GF-D8 (cell line): Measurements from ENCODE around the gene MTCH2.
"Not testable (repeated sequence)": the region's sequence is repeated elsewhere in the genome, so short reads cannot be mapped to it uniquely, and the experiment has no call there.

ENCODE experiments used
- DNase-seq: peaks from one replicate; lab custom pipeline; 2025; lab: John Stamatoyannopoulos, UW

MTCH2 gene

DNA sequence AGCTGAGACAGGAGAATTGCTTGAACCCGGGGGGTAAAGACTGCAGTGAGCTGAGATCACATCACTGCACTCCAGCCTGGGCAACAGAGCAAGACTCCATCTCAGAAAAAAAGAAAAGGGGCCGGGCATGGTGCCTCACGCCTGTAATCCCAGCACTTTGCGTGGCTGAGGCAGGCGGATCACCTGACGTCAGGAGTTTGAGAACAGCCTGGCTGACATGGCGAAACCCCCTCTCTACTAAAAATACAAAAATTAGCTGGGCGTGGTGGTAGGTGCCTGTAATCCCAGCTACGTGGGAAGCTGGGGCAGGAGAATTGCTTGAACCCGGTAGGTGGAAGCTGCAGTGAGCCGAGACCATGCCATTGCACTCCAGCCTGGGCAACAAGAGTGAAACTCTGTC is 6.0 kb downstream of the MTCH2 start:
- DNase-seq: not testable (repeated sequence)

DNA sequence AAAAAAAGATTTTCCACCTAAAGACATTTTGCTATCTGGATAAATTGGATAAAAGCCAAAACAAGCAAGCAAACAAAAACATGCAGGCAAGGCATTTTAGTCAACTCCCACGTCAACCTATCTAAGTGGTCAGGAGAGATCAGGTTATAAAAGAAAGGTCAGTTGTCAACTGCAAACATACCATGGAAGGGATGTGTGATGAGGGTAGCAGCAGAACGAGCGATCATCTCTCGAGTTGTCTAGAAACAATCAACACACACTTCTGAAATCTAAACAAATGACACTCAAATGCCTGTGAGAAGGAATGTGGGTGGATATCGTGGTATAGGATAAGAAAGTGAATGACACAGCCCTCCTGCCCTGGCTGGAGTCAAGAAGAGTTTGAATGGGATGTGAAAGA is 10.9 kb downstream of the MTCH2 start:
- no peak for DNase-seq

DNA sequence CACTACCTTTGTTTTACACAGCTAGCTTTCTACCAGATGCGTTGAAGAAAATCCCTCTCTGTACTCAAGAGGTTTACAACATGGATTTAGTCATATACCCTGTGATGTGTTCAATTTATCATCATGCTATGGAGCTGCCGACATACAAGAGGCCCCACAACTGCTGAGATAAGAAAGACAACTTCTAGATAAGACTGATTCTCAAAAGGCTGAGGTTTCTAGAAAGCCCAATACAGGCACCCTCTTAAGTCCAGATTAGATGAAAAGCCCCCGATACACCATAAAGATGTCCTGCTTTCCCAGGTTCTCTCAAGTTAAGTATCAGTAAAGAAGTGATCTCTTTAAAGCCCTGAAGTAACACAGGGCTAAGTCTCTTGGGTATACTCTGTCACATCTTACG is 14.3 kb downstream of the MTCH2 start:
- no peak for DNase-seq

DNA sequence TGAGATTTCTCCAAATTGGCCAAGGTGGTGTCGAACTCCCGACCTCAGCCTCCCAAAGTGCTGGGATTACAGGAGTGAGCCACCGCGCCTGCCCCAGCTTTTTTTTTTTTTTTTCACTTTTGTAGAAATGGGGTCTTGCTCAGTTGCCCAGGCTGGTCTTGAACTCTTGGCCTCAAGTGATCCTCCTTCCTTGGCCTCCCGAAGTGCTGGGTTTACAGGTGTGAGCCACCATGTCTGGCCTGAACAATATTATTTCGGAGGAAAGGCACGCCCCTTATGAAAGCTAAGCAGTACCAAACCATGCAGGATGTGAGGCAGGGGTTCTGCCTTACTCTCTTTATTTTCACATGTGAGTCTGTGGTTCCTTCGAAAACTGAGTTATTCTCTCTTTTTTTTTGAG is 16.1 kb downstream of the MTCH2 start:
- DNase-seq: no peak

DNA sequence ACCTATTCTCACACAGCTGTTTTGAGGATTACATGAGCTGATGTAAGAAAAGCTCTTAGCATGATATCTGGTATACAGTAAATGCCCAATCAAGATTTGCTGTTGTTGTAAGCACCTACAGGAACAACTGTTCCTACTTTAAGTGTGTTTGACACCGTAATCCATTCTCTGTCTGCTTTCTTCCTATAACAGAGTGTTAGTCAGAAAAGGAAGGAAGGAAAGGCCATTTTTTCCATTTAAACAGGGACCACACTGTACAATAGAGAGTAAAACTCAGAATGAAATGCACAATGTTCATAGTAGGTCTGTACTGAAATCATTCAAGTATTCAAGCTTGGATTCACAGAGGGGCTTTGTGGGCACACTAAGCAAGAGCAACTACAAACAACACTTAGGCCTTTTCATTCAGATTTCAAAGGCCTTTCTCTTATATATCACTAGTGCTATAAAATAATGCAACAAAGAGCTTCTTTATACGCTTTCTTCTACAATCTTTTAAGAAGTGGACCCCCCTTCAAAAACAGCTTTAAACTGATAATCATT is 21.5 kb downstream of the MTCH2 start:
- no peak for DNase-seq

DNA sequence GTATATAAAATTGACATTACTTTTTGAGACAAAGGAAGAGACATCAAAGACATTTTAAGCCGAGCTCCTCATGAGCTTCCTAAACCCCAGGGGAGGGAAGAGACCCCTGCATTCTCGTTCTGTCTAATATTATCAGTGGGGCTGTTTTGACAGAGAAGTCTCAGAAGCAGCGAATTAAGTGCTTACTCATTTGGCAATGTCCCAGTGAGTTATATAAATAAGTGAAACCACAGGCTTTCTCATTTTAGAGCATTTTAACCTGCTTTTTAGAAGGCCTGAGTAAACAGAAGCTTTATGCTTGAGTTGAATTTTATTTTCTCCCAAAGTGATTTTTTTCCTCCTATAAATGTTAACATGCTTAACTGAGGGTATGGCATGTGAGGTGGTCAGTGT is 24.9 kb downstream of the MTCH2 start:
- no peak for DNase-seq

DNA sequence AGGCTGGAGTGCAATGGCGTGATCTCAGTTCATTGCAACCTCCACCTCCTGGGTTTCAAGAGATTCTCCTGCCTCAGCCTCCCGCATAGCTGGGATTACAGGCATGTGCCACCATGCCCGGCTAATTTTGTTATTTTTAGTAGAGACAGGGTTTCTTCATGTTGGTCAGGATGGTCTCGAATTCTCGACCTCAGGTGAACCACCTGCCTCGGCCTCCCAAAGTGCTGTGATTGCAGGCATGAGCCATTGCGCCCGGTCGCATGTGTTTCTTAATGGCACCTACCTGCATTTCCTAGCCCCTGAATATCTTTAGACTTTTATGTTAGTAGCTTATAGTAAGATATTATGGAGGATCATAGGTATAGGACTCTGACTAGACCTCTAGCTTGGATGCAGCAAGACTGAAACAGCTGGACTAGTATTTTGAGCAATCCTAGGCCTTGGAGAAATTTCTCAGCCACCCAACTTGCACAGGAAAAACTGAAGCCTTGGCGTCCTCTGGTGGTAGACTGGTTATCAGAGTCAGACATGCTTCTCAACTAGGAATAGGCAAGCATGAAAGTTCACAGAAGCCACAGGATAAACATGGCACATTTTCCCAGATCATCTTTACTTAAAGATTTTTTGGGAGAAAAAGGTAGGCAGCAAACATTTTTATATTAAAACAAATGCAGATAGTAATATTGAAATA is 25.5 kb downstream of the MTCH2 start:
- DNase-seq: peak; percentile 43

DNA sequence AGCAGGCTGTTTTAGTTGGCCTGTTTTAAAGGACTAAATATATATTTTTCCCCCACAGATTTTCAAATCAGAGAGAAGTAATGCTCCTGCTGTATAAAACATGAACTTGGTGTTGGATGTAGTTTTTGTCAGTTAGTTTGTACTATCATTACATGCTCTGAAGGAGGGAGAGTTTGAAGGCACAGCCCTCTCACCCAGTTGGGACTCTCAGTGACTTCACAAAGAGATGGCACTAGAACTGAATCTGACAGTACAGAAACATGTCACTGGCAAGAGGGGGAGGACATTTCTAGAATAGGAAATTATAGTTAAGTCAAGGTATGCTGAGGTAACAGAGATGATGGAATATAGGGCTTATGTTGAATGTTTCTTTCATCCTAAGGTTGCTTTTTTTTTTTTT is 27.1 kb downstream of the MTCH2 start:
- DNase-seq: no peak

DNA sequence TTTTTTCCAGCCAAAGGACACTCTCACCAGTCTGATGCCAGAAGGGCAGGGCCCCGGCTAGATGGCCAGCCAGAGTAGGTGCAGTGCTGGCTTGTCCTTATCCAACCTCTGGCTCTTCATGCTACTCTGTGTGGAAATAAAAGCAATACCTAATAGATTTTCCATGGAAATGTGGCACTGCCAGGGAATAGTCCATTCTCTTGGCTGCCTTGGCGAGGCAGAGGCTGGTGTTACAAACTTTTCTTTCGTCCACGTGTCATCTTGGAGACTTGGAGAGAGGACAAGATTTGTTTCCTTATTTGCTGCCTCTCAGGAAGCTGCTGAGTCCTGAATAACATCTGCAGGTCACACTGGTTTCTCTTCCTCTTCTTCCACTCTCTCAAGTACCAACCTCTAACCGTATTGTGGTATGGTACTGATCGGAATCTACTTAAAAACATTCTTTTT is 31.0 kb downstream of the MTCH2 start:
- peak; percentile 19 for DNase-seq

DNA sequence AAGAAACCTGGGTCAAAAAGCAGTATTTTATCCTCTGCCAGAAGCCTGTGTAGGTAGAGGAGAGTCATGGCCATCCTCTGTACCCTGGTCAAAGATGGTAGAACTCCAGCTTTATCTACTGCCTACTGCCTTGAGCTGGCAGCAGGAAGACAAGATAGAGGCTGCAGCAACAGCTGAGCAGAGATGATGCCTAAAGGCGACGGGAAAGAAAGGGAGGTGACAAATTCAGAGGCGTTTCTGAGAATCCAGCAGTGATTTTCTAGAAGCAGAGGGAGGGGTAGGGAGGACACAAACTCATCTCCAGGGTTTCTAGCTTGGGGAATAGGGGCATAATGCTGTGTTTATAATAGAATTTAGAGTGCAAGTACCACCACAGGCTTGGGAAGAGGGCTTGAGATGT is 32.7 kb downstream of the MTCH2 start:
- no peak for DNase-seq

DNA sequence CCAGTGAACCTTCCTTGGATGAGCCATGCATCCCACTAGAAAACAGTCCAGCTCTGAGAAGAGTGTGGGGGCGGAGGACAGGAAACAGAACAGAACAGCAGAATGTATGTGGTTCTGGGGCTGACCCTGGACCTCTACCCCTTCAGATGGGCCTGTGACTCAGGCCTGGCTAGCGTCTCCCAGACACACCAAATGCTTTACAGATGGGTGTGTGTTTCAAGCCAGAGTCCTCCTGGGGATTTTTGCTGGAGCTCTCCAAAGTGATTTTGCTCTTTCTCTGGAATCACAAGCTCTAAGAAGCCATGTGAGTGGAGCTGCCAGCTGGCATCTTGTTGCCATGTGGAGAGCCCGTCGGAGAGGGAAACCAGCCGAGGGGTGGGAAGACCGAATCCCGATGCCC is 35.0 kb downstream of the MTCH2 start:
- no peak for DNase-seq

DNA sequence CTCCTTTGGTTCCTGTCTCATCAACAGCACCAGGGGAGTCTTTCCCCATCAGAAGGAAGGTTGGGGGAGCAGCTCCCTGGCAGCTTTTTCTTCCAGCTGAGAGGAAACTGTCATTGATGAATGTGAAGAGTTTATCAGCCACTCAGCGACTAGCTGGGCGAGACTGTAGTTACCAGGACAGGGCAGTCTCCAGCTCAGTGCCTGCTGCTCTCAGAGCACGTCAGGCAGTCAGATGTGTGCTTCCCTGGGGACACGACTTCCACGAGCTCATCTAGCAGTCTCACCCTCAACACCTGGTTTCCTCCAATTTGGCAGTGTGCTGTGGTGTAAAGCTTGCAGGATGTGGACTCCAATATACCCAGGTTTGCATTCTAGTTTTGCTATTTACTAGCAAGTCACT is 35.6 kb downstream of the MTCH2 start:
- no peak for DNase-seq

DNA sequence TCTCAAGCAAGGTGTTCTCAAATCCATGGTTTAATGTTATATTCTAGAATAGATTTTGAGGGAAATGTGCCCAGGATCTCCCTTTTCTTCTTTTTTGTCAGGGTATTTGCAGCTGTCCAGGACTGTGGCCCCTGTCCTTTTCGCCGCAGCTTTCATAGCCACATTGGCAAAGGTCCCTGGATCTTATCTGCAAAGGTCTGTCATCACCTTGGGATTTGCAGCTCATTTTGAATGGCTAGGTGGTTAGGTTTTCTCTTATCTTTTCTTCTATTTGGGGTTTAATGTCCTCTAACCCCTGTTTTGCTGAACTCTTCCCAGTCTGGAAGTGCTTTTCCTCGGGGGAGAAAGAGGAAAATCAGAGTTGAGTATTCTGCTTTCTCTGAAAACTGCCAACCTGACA is 36.4 kb downstream of the MTCH2 start:
- no peak for DNase-seq

DNA sequence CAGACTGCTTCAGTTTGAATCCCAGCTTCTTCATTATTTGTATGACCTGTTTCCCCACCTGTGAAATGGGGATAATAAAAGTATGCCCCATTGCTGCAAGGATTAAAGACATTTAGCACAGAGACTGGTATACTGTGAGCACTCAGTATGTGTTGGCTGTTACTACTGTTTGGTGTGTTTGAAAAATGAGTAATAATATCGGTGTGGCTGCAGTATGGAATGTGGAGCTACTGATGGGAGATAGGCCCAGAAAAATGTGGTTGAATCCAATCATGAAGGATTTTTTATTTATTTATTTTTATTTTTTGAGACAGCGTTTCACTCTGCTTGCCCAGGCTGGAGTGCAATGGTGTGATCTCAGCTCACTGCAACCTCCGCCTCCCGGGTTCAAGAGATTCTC is 39.1 kb downstream of the MTCH2 start:
- DNase-seq: no peak

DNA sequence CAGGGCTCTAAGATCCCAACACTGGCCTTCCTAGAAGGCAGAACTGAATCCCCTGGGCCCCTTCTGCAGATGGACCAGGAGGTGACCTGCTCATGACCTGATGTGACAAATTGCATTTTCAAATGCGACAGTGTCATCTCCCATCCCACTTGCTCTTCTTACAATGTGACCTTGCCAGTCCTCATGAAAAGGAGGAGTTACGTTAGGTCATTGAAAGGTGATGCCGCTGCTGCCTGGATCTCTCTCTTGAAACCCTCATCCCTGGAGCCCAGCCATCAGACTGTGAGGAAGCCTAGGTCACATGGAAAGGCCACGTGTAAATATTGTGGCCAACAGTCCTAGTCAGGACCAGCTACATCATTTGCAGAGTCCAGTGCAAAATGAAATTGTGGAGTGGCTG is 42.5 kb downstream of the MTCH2 start:
- no peak for DNase-seq

DNA sequence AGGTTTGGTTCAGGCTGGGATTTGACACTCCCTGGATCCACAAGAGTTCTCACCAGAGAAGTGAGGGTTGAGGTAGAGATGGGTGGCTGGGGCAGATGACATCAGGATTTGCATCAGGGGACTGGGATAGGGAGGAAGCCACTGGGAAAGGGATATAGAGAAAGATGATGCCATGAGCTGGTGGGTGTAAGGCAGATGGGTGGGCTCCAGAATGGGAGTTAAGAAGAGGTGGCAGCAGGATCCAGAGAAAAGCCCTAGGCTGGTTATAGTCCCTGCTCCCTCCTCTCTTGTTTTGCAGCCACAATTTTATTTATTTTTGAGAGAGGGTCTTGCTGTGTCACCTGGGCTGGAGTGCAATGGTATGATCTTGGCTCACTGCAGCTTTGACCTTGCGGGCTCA is 46.4 kb downstream of the MTCH2 start:
- no peak for DNase-seq

DNA sequence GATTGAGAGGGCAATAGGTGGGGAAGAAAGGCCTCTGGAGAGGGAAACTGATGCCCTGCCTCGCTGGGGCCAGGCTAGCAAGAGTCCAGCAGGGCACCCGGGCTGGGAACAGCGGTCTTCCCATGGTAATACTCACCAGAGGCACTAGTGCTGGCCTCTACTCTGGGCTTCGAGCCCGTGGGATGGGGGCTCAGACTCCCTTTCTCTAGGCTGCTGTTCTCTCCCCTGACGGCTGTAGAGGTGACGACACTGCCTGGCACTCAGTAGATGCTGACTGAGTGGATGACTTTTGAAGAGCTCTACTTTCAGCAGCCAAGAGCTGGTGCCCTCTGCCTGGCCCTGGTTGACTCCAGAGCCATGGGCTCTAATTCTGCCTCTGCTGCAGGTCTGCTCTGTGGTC is 47.3 kb downstream of the MTCH2 start:
- DNase-seq: no peak

DNA sequence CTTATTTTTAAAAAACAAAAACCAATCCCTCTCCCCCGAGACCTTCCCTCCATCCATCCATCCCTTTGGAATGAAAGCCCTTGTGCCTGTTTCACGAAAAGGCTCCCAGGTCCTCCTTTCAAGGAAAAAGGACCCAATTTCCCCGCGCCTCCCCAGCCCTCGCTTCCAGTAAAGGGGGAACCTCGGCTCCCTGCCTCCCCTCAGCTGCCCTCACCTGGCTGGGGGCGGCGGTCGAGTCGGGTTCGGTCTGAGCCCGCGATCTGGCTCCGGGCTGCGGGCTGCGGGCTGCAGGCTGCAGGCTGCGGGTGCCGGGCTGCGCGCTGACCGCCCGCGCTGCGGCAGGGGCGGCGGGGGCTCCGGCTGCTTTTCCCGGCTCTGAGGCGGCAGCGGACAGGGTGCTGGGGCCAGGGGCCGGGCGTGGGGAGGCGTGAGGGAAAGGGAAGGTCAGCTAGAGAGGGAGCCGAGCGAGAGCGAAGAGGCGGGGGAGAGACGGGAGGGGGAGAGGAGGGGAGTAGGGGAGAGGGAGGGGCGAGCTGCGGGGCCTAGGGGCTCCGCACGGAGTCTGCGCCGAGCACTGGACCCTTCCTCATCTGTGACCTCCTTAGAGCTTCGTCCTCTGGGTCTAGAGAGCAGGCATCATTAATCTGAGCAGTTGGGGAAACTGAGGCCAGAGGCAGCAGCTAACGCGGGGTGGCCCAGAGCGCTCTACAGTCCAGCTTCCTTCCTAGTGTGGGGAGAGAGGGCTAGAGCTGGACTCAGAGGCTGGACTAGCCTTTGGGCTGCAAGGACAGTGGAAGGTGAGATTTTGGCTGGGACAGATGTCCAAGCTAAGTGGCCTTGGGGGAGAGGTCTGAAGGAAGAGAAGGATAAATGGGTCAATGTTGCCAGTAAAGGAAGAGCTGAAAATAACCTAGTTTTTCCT is 48.2 kb downstream of the MTCH2 start, which contains the start of gene C1QTNF4:
Gene C1QTNF4, minus strand, starts transcription at position 478 of the 922 bp plus-strand sequence. CDS start 3,601 bp downstream, outside the sequence.
- no peak for DNase-seq

DNA sequence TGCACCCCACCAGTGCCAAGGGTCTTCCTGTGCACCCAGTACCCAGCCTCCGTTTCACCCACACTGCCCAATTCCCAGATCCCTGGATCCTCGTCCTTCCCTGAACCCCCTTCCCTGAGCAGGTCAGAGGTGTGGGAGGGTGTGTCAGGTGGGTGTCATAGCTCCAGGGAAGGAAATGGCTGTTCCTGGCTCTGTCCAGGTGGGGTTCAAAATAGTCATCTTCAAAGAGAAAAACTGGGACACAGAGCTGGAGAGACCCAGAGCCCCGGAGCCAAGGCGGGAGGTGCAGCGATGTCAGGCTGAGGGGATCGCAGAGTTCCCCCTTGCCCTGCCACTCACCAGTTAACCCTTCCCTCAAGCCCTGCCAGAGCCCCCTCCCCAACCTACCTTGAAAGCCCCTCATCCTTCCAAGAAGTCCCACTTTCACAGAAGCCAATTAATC is 48.8 kb downstream of the MTCH2 start:
- DNase-seq: no peak

DNA sequence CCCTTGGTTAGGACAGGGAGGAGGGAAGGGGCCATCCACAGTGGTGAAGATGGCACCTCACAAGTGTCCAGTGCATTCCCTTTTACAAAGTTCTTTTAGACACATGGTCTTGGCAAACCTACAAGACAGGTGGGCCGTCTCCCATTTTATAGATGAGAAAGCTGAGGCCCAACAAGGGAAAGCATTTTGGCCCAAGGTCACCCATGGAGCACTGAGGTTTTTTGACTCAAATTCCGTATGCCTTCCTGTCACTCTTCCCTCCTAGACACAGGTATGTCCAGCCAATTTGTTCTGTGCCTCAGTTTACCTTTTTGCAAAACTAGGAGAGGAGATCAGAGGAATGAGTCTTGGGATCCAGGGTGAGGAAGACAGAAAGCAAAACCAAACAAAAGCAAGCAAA is 49.4 kb downstream of the MTCH2 start:
- no peak for DNase-seq

DNA sequence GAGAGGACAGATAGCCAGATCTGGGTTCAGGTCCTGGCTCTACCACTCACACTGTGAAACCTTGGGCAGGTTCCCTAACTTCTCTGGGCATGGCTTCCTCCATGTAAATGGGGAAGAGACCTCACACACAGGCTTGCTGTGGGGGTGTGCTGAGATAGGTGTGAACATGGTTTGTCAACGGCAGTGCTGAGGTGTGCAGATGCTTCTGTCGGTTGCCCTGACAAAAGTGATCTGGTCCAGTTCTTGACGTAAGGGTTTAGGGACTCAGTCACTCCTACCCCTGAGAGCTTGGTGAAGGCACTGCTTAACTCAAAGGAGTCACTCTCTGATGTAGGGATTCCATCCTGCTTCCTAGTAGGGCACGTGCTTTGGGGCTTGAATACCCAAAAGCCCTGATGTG is 50.1 kb downstream of the MTCH2 start:
- no peak for DNase-seq

DNA sequence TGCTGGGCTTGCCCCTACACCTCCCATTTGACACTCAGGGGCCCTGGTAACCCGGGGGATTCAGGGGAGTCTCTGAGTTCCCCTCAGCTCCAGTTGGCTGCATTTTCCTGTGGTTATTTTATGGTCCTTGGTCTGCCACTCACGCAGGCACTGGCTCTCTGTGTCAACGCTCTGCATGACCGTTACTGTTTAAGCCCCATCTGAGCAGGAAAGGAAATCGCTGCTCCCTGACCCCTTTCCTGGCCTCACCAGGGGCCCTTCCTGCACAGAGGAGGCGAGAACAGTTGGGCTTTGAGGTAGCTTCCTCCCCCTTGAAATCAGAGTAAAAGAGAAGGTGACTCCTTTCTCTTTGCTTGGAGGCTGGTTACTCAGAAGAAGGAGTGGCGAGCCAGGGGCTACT is 50.6 kb downstream of the MTCH2 start:
- peak; percentile 58 for DNase-seq
